Endometrial microvascular endothelial cells (primary cell): ENCODE data around the gene SLC7A7. TPM values are rescaled to one million over a fixed set of nuclear protein-coding genes. Genes with fewer than 3 reads are reported as not detected.
"Not testable (repeated sequence)": the region's sequence is repeated elsewhere in the genome, so short reads cannot be mapped to it uniquely, and the experiment has no call there.

Experiments used
- in situ Hi-C: cut with HindIII; loops from 2 replicates; pipeline ENCODE4 v1.10.0; 2017; ENCODE audit warnings: low sequenced_read_pairs, low pct_unique_long_range_greater_than_20kb; ENCODE audit errors: inconsistent ontology term
- total RNA-seq: library from RNA; depleted of rRNA; stranded (reverse); fragments of >200 nt; gene quantifications from one replicate; pipeline ENCODE4 v1.2.3, GENCODE V29; 2015; ENCODE audit errors: inconsistent ontology term

Gene SLC7A7
- total RNA-seq, 1 donor from 2014 or later, result 20.1 TPM

- in situ Hi-C loops, result no loop called here
Measured at GRCh38 chr14:22726012-22726411, 89.2 kb downstream of the SLC7A7 start.

- in situ Hi-C loops, result not testable (repeated sequence)
Measured at GRCh38 chr14:22725374-22725773, 89.9 kb downstream of the SLC7A7 start.

GRCh38 chr14:22724847-22725246, 90.4 kb downstream of the SLC7A7 start:
- in situ Hi-C loops, result not testable (repeated sequence)

GRCh38 chr14:22723815-22724214, 91.4 kb downstream of the SLC7A7 start:
- in situ Hi-C loops, result no loop called here

Other genes starting within 250 kb of the SLC7A7 start
- gene DAD1, start 226.2 kb downstream of the SLC7A7 start, total RNA-seq, result 480 TPM
- 15.4 TPM for gene ABHD4, start 217.1 kb downstream of the SLC7A7 start, total RNA-seq
- gene OR6J1, start 171.1 kb downstream of the SLC7A7 start, total RNA-seq, result not detected
- gene OXA1L, start 48.7 kb downstream of the SLC7A7 start, total RNA-seq, result 203 TPM
- gene MRPL52, start 14.5 kb upstream of the SLC7A7 start, total RNA-seq, result 310 TPM
- 416 TPM for gene MMP14, start 21.1 kb upstream of the SLC7A7 start, total RNA-seq
- gene LRP10, start 56.3 kb upstream of the SLC7A7 start, total RNA-seq, result 136 TPM
- not detected for gene REM2, start 67.8 kb upstream of the SLC7A7 start, total RNA-seq
- 112 TPM for gene RBM23, start 103.7 kb upstream of the SLC7A7 start, total RNA-seq
- 91.2 TPM for gene PRMT5, start 113.9 kb upstream of the SLC7A7 start, total RNA-seq
- gene HAUS4, start 141.7 kb upstream of the SLC7A7 start, total RNA-seq, result 72.8 TPM
- 62.3 TPM for gene AJUBA, start 167.1 kb upstream of the SLC7A7 start, total RNA-seq
- gene C14orf93, start 194.7 kb upstream of the SLC7A7 start, total RNA-seq, result 7.4 TPM
- gene PSMB5, start 219.5 kb upstream of the SLC7A7 start, total RNA-seq, result 352 TPM
- not detected for gene PSMB11, start 226.8 kb upstream of the SLC7A7 start, total RNA-seq
- 17.2 TPM for gene CDH24, start 242.1 kb upstream of the SLC7A7 start, total RNA-seq